GM04503 (cell line): Measurements from ENCODE around the gene OTOF.

Source experiments
- DNase-seq: peaks from one replicate; pipeline ENCODE4 v3.0.0-alpha.2; 2012; ENCODE audit warnings: low read depth

OTOF gene

GRCh38 chr2:26500406-26500805, 22.5 kb upstream of the OTOF start:
- DNase-seq: no peak

DNA sequence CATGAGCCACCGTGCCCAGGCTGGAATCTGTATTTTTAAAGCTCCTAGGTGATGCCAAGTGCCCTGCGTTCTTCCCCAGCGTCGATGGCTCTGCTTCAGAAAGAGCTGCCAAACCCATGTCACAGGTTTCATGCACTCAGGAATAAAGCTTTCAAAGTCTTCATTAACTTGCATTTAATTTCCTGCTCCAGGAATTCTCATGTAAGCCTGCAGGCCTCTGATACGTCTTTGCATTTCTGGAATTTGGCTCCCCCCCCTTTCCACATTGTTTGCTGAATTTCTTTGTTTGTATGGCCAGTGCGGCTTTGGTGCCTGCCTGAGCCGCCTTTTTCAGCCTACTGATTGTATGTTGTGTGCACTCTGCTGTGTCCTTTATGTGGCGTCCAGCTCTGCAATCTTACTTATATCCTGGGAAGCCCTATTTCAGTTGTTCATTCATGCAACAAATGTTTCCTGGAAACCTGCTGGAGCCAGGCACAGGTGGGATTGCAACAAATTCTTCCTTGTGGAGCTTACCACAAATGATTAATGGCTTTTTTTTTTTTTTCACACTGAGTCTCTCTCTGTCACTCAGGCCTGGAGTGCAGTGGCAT, 17.9 kb upstream of the OTOF start:
- no peak for DNase-seq

DNA sequence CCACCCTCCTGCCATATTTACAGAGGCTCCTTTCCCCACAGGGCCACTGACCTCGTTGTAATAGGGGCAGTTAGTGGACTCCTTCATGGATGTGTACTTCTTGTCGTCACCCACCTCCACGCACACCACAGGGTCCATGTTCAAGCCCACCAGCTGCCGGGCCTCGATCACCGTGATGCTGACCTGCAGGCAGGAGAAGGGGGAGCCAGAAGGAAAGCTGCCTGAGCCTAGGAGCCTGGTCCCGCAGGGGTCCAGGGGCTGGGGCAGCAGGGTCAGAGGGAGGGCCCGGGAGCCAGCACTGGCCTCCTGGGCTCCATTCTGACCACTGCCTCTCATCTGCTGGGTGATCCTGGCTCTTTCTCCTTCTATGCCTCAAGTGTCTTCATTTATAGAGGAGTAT, 17.0 kb upstream of the OTOF start:
- no peak for DNase-seq

- DNase-seq: no peak
Observed at GRCh38 chr2:26494199-26494598, 16.3 kb upstream of the OTOF start.

DNA sequence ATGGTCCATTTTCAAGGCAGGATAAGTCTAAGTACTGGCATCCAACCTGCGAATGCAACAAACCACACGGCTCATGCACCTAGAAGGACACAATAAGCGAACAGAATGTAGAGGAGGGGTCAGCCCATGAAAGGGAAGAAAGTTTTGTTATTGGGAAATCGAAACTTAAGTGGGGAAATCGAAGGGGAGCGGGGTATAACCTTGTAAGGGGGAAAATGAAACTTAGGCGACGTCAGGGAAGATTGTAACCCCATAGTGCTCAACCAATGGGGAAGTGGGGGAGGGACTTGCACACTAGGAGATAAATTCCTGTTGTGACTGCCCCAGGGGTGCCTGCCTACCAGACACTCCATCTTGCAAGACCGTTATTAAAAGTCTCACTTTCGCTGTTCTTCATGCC, 15.6 kb upstream of the OTOF start:
- no peak for DNase-seq

- no peak for DNase-seq
Observed at GRCh38 chr2:26492749-26493515, 15.0 kb upstream of the OTOF start.

DNA sequence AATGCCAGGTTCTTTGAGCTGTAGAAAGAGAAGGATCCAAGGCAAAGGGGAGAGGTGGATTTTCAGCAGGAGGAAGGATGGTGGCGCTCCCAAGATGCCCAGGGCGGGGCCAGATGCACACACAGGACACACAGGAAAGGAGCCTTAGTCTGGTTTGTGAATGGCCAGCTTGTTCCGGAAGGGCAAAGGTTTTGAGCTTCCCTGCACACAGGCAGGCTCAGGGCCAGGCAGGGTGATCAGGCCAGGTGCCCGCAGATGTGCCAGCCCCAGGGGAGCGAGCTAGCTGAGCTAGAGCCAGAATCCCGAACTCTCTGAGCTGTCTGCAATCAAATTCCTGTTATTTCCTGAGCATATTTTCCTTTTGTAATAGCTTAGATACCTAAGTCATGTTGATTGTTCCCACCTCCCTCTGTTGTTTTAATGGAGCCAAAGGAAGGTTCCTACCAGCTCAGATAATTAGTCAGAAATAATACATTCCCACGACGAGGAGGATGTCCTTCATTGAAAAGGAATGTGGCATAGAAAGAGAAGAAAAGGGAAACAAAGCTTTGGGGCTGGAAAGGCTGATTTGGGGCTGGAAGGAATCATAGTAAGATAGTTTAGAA, 13.7 kb upstream of the OTOF start:
- no peak for DNase-seq

DNA sequence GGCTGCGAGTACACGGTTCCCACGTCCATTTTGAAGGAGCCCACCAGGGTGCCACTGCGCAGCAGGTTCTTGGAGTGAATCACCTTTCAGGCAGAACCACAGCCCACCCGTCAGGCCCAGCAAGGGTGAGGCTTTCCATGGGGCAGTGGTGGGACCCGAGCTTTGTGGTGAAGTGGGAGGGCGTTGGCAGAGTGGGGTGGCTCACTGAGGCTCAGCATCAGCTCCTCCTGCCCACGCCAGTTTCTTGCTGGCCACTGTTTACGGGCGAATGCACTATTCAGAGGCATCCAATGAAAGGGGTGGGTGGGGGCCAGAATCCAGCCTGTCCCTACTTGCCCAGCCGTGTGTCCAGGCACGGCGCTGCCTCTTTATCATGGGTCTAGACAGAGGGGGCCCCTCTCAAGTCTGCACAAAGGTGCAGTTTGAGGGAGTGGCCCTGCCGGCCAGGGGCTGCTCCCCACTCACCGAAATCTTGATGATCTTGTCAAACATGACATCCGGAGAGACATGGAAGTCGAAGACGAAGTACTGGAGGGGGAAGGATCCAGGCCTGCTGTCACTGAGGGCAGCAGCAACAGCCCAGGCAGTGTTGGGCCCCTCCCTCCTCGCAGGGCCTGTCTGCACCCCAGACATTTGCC, 11.4 kb upstream of the OTOF start:
- DNase-seq: no peak

DNA sequence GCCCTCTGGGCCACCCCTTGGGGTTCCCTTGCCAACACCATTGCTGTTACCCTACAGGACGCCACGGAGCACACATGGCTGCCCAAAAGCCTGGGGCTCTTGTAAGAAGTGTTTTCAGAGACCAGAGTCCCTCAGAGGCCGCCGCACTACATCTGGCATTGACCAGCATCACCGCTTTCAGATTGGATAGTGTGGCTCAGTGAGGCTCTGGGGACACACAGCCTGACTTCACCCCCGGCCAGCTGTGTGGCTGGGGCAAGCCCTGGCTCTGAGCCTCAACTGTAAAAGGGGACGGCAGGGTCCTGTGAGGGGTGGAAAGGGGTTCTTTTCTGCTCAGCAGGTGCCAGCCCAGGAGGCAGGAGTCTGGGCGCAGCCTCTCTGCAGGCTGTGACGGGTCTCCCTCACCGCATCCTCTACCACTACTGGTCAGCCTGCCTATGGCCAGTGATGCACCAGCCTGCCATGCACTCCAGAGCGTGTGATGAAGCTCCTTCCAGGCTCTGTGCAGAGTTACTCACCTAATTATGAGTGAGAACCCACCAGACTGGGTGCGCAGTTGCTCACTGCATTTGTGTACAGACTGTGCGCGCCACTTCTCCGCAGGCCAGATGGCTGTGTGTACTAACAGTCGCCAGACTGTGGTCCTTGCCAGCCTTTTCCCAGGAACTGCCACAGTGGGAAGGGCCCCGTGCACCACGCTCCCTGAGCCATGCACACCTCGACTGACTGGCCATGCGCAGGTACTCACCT, 10.7 kb upstream of the OTOF start:
- no peak for DNase-seq

- no peak for DNase-seq
Observed at GRCh38 chr2:26487192-26487591, 9.3 kb upstream of the OTOF start.

GRCh38 chr2:26486789-26487188, 8.9 kb upstream of the OTOF start:
- no peak for DNase-seq

- no peak for DNase-seq
Observed at GRCh38 chr2:26485725-26486418, 7.9 kb upstream of the OTOF start.

GRCh38 chr2:26485099-26485498, 7.2 kb upstream of the OTOF start:
- no peak for DNase-seq

DNA sequence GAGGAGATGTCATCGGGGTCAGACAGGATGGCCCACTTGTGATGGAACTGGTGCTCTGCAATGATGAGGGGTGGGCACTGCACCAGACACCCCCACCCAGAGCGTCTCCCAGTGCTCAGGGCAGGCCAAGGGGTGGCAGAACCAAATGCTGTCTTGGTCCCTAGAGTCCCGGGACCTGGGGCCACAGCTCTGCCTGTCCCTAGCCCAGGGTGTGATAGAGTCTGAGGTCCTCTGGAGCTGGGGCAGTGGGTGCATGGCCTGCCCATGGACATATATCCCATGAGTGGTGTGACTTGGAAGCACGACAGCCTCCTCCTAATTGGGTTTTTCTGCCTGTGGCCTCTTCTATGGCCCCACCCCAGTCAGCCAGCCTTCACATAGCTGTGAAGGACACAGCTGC, 6.7 kb upstream of the OTOF start:
- DNase-seq: no peak

DNA sequence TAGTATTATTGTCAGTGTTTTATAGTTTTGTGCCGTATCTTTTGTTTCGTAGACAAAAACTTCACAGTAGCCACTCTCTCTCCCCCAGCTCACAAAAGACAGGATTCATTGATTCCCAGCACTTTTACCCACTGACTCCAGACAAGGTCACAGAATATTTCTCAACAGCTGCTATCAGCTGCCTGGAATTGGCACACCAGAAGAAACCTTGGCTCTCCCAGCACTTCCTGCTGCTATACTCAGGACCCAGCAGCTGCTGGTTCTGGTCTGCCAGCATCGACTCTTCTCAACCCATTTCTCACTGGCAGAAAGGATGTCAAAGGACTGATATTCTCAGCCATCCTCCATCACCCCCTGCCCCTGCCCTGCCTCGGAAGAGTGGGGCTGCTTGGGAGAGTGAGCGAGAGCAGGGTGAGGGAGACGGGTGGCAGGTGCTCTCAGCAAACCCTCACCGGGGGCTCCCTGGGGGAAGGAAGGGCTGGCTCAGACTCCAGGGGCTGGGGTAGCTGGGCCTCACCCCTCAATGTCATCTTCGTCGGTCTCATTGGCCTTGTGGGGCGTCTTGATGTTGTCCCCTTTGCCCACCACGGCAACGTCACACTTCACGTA, 6.1 kb upstream of the OTOF start:
- DNase-seq: no peak

GRCh38 chr2:26483516-26483915, 5.6 kb upstream of the OTOF start:
- DNase-seq: no peak

DNA sequence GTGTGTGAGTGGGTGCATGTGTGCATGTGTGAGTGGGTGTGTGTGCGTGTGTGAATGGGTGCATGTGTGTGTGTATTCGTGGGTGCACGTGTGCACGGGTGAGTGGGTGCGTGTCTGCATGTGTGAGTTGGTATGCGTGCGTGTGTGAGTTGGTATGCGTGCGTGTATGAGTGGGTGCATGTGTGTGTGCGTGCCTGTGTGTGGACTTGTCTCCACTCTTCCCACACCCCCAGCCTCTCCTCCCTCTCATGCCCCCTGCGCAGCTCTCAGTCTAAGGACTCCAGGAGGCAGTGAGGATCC, 5.1 kb upstream of the OTOF start:
- DNase-seq: no peak

DNA sequence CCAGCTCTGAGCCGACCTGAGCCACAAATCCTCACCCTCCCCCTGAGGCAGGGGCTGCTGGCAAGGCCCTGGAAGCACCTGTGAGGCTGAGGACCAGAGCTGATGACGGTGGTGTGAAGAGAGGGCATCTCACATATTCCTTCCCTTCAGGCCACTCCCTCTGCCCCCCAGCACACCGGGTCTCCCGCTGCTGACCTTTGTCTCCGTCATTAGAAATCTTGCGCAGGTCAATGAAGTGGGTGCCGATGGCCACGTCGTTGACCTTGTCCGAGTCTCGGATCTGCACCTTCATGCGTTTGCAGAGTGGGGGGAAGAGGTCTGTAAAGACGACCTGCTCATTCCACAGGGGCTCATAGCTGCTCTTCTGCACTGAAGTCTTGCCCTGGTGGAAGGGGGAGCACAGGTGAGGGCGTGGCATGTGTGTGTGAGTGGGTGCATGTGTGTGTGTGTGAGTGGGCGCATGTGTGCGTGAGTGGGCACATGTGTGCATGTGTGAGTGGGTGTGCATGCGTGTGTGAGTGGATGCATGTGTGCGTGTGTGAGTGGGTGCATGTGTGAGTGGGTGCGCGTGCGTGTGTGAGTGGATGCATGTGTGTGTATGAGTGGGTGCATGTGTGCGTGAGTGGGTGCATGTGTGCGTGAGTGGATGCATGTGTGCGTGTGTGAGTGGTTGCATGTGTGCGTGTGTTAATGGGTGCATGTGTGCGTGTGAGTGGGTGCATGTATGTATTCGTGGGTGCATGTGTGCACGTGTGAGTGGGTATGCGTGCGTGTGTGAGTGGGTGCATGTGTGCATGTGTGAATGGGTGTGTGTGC, 4.5 kb upstream of the OTOF start:
- no peak for DNase-seq

DNA sequence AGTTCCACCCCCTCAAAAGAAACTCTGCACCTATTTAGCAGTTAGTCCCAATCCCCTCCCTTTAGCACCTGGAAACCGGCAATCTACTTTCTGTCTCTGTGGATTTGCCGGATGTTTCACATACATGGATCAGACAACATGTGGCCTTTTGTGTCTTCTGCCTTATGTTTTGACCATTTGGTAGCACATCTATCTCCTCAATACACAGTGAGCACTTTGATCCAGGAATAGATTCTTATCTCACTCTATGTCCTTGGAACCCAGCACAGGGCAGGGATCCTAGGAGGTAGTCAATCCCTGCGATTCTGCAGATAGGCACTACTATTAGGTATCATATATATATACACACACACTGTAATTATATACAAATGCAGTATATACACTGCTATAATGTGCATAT, 3.8 kb upstream of the OTOF start:
- DNase-seq: no peak

GRCh38 chr2:26480566-26481423, 2.9 kb upstream of the OTOF start:
- no peak for DNase-seq
